ENCODE measurements around the gene YOD1.
A peak's percentile ranks its signal among the peaks of the same experiment; 100 is the strongest.

The YOD1 gene

DNA sequence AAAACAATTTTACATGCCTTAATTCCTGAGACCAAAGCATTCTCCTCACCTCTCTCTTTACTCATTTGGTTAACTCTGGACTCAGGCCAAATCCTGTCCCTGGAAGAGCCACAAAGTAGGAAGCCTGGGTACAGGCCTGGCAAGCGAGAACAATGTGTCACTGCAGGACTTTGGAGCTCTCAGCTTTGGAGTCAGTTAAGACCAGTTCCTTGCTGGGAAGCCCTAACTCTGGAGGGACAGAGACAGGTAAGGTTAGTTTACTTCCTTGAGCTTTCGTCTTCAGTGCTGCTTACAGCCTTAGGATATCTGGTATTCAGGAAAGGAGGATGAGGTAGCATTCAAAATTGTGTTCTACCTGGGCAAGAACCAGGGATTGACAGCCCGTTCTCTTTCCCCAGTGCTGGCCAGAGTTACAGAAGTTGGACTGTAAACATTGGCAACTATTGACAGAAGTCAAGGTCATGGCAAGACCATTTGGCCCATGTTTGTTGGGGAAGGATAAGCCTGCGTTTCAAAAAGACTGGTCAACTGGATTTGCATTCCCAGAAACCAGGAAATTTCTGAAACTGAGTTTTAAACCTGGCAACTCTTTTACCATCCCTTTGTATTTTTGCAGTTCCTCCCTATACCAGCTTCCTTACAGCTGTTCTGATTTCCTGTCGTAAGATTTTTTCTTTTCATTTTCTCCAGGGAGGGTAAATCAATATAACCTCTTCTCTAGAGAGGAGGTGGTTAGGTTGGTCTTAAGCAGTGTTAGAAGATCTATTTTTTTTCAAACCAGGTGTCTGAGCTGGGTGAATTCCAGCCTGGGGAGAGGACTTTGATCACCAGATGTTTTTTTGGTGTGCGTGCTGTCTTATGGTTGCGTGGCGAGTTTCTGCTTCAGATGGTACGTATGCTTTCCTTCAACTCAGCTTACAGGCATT lies 38.0 kb upstream of the YOD1 start, which contains the start of gene C4BPB:
TSS of gene C4BPB (plus strand) at position 160 of the 926 bp plus-strand sequence. CDS start at position 832, 672 bp downstream.
- Histone ChIP-seq H3K9ac (ENCODE audit: low read length) (no peak within 1 kb of the TSS), H3K56ac (ENCODE audit: low read length) (no peak within 1 kb of the TSS), H3K23ac (ENCODE audit: low read length) (no peak within 1 kb of the TSS), H3K4me3 (ENCODE audit: low read length) (no peak within 1 kb of the TSS), H3K79me1 (ENCODE audit: low read length) (no peaks in the 10 kb centered on the region), H4K8ac (ENCODE audit: low read depth, low read length) (no peak within 1 kb of the TSS), H2BK15ac (replicated peaks; ENCODE audit: low read depth) (no peak within 1 kb of the TSS), H3K4me2 (ENCODE audit: low read length) (no peak within 1 kb of the TSS), H3K4ac (ENCODE audit: low read depth, low read length) (no peak within 1 kb of the TSS), H2BK5ac (ENCODE audit: low read length) (peak within 1 kb of the TSS; percentile 31), H4K5ac (ENCODE audit: low read length) (peak within 1 kb of the TSS; percentile 34), H3K27me3 (ENCODE audit: insufficient read depth, low read length, poor library complexity) (no peaks in the 10 kb centered on the region), H2BK120ac (ENCODE audit: low read depth, low read length) (no peak within 1 kb of the TSS), H2AK5ac (ENCODE audit: low read length) (no peak within 1 kb of the TSS), H3K79me2 (ENCODE audit: control insufficient read depth, insufficient read depth, low read length) (no peaks in the 10 kb centered on the region), H3K27ac (ENCODE audit: low read depth, low read length) (no peak within 1 kb of the TSS), H3K4me1 (ENCODE audit: control insufficient read depth, low read depth, low read length) (peaks cover 2% of the 10 kb centered on the region), H3K36me3 (ENCODE audit: control insufficient read depth, insufficient read depth, low read length) (no peaks in the 10 kb centered on the region), H3K18ac (ENCODE audit: low read length) (no peak within 1 kb of the TSS)
- WGBS (ENCODE audit: extremely low coverage, insufficient coverage, low lambda C conversion rate): no CpG with 5 or more reads among the region's 9 CpGs
- DNase-seq: peak; percentile 45

DNA sequence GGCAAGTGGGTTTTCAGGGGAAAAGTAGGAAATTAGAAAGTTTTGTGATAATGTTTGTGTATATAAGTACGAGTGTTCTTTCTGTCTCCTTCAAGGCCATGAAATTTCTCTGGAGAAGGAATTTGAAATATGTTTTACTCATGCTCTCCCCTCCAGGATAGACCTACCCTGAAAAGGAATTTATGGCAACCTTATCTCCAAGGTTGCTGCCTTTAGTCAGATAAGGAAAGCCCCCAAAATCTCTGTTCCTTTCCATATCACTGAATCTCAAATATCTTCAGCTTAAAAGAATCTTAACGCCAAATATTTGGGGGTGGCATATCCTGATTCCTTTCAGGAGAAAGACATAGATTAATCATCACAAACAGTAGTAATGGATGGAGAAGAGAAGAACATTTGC lies 37.2 kb upstream of the YOD1 start:
- Histone ChIP-seq H3K4me1 (ENCODE audit: control insufficient read depth, low read depth, low read length) (peaks cover 2% of the 10 kb centered on the region), H3K4me3 (ENCODE audit: low read length) (no peak overlapping the region), H4K8ac (ENCODE audit: low read depth, low read length) (no peak overlapping the region), H3K23ac (ENCODE audit: low read length) (no peak overlapping the region), H3K9ac (ENCODE audit: low read length) (no peak overlapping the region), H3K4me2 (ENCODE audit: low read length) (no peak overlapping the region), H3K4ac (ENCODE audit: low read depth, low read length) (no peak overlapping the region), H3K27me3 (ENCODE audit: insufficient read depth, low read length, poor library complexity) (no peaks in the 10 kb centered on the region), H3K56ac (ENCODE audit: low read length) (no peak overlapping the region), H3K18ac (ENCODE audit: low read length) (no peak overlapping the region), H2BK120ac (ENCODE audit: low read depth, low read length) (no peak overlapping the region), H3K27ac (ENCODE audit: low read depth, low read length) (no peak overlapping the region), H3K79me1 (ENCODE audit: low read length) (no peaks in the 10 kb centered on the region), H2BK5ac (ENCODE audit: low read length) (no peak overlapping the region), H2BK15ac (replicated peaks; ENCODE audit: low read depth) (no peak overlapping the region), H2AK5ac (ENCODE audit: low read length) (no peak overlapping the region), H3K36me3 (ENCODE audit: control insufficient read depth, insufficient read depth, low read length) (no peaks in the 10 kb centered on the region), H3K79me2 (ENCODE audit: control insufficient read depth, insufficient read depth, low read length) (no peaks in the 10 kb centered on the region), H4K5ac (ENCODE audit: low read length) (no peak overlapping the region)
- 100% methylated on average over 1 of the region's 2 CpGs for WGBS (ENCODE audit: extremely low coverage, insufficient coverage, low lambda C conversion rate)
- peak; percentile 66 for DNase-seq

DNA sequence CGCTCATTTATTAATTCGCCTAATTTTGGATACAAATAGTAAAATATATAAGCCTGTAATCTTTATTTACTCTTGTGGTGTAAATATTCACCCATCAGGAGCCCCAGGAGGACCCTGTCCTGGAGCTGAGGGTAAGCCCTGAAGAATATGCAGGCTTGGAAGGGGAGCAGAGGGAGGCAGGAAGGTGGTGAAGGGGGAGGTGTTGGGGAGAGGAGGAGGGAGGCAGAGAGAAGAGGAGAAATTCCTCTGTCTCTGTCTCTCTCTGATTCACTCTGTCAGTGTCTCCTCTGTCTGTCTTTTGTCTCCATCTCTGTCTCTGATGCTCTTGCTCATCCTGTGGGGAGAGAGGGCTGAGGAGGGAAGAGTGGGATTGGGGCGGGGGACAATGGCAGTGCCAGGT lies 34.9 kb upstream of the YOD1 start:
- no CpG with 5 or more reads among the region's 3 CpGs for WGBS (ENCODE audit: extremely low coverage, insufficient coverage, low lambda C conversion rate)
- Histone ChIP-seq H3K56ac (ENCODE audit: low read length) (no peak overlapping the region), H3K4me1 (ENCODE audit: control insufficient read depth, low read depth, low read length) (peaks cover 2% of the 10 kb centered on the region), H3K27me3 (ENCODE audit: insufficient read depth, low read length, poor library complexity) (no peaks in the 10 kb centered on the region), H3K4me2 (ENCODE audit: low read length) (no peak overlapping the region), H3K18ac (ENCODE audit: low read length) (no peak overlapping the region), H4K8ac (ENCODE audit: low read depth, low read length) (no peak overlapping the region), H2AK5ac (ENCODE audit: low read length) (no peak overlapping the region), H3K9ac (ENCODE audit: low read length) (no peak overlapping the region), H3K79me1 (ENCODE audit: low read length) (no peaks in the 10 kb centered on the region), H3K79me2 (ENCODE audit: control insufficient read depth, insufficient read depth, low read length) (no peaks in the 10 kb centered on the region), H3K4ac (ENCODE audit: low read depth, low read length) (no peak overlapping the region), H3K36me3 (ENCODE audit: control insufficient read depth, insufficient read depth, low read length) (no peaks in the 10 kb centered on the region), H2BK5ac (ENCODE audit: low read length) (no peak overlapping the region), H2BK15ac (replicated peaks; ENCODE audit: low read depth) (no peak overlapping the region), H3K27ac (ENCODE audit: low read depth, low read length) (no peak overlapping the region), H2BK120ac (ENCODE audit: low read depth, low read length) (no peak overlapping the region), H3K4me3 (ENCODE audit: low read length) (no peak overlapping the region), H4K5ac (ENCODE audit: low read length) (no peak overlapping the region), H3K23ac (ENCODE audit: low read length) (no peak overlapping the region)
- peak; percentile 10 for DNase-seq

DNA sequence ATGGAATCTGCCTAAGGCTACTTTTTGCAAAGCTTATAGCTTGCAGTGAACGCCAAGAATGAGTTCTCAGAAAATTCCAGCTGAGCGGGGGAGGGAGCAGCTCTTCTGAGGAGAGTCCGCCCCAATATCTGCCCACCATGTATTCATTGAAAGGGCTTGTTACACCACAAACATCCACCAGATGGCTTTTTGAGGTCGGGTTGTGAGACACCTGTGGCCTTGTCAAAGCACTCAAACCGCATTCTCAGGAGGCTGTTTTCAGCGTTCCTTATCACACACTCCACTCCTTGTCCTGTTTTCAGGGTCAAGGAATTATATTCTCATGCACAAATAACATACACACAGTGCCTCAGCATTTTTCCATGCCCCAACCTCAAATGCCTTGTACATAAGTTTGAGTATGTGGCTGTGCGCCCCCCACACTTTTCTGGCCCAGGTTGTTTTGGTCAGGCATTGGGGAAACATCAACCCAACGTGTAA lies 33.7 kb upstream of the YOD1 start:
- no CpG with 5 or more reads among the region's 8 CpGs for WGBS (ENCODE audit: extremely low coverage, insufficient coverage, low lambda C conversion rate)
- no peak overlapping the region for H2AK5ac ChIP-seq (ENCODE audit: low read length)
- no peak overlapping the region for H3K4me3 ChIP-seq (ENCODE audit: low read length)
- no peak overlapping the region for H3K23ac ChIP-seq (ENCODE audit: low read length)
- no peaks in the 10 kb centered on the region for H3K79me2 ChIP-seq (ENCODE audit: control insufficient read depth, insufficient read depth, low read length)
- no peaks in the 10 kb centered on the region for H3K27me3 ChIP-seq (ENCODE audit: insufficient read depth, low read length, poor library complexity)
- H4K8ac ChIP-seq (ENCODE audit: low read depth, low read length): no peak overlapping the region
- H2BK120ac ChIP-seq (ENCODE audit: low read depth, low read length): no peak overlapping the region
- no peak overlapping the region for H3K4ac ChIP-seq (ENCODE audit: low read depth, low read length)
- peak; percentile 91 for DNase-seq
- no peak overlapping the region for H3K27ac ChIP-seq (ENCODE audit: low read depth, low read length)
- H4K5ac ChIP-seq (ENCODE audit: low read length): no peak overlapping the region
- H2BK5ac ChIP-seq (ENCODE audit: low read length): no peak overlapping the region
- no peak overlapping the region for H3K4me2 ChIP-seq (ENCODE audit: low read length)
- peaks cover 2% of the 10 kb centered on the region for H3K4me1 ChIP-seq (ENCODE audit: control insufficient read depth, low read depth, low read length)
- no peak overlapping the region for H3K18ac ChIP-seq (ENCODE audit: low read length)
- no peaks in the 10 kb centered on the region for H3K36me3 ChIP-seq (ENCODE audit: control insufficient read depth, insufficient read depth, low read length)
- H3K9ac ChIP-seq (ENCODE audit: low read length): no peak overlapping the region
- no peak overlapping the region for H3K56ac ChIP-seq (ENCODE audit: low read length)
- H2BK15ac ChIP-seq (replicated peaks; ENCODE audit: low read depth): no peak overlapping the region
- H3K79me1 ChIP-seq (ENCODE audit: low read length): no peaks in the 10 kb centered on the region

DNA sequence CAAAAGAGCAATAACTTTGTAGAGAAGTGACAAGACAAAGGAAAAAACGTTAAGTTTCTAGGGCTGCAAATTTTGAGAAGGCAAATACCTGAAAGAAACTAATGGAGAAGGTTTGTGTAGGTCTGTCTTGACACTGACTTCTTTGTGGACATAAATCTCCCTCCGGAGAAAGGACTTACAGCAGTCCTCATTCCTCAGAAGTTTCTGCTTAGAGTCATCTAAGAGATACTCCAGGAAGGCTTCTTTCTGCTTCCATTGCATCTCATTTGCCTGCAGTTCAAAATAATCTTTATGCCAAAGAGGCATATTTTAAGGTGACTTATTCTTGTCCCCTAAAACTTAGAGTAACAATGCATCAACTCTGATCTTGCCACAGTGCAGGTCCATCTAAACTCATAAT lies 33.2 kb upstream of the YOD1 start:
- Histone ChIP-seq H2BK5ac (ENCODE audit: low read length) (no peak overlapping the region), H3K79me2 (ENCODE audit: control insufficient read depth, insufficient read depth, low read length) (no peaks in the 10 kb centered on the region), H3K4me1 (ENCODE audit: control insufficient read depth, low read depth, low read length) (peaks cover 2% of the 10 kb centered on the region), H3K36me3 (ENCODE audit: control insufficient read depth, insufficient read depth, low read length) (no peaks in the 10 kb centered on the region), H3K9ac (ENCODE audit: low read length) (no peak overlapping the region), H3K23ac (ENCODE audit: low read length) (no peak overlapping the region), H3K79me1 (ENCODE audit: low read length) (no peaks in the 10 kb centered on the region), H3K27me3 (ENCODE audit: insufficient read depth, low read length, poor library complexity) (no peaks in the 10 kb centered on the region), H4K5ac (ENCODE audit: low read length) (no peak overlapping the region), H3K27ac (ENCODE audit: low read depth, low read length) (no peak overlapping the region), H2BK120ac (ENCODE audit: low read depth, low read length) (no peak overlapping the region), H3K18ac (ENCODE audit: low read length) (no peak overlapping the region), H3K56ac (ENCODE audit: low read length) (no peak overlapping the region), H3K4ac (ENCODE audit: low read depth, low read length) (no peak overlapping the region), H2AK5ac (ENCODE audit: low read length) (no peak overlapping the region), H4K8ac (ENCODE audit: low read depth, low read length) (no peak overlapping the region), H2BK15ac (replicated peaks; ENCODE audit: low read depth) (no peak overlapping the region), H3K4me3 (ENCODE audit: low read length) (no peak overlapping the region), H3K4me2 (ENCODE audit: low read length) (no peak overlapping the region)
- no peak for DNase-seq
- no CpG with 5 or more reads among the region's 2 CpGs for WGBS (ENCODE audit: extremely low coverage, insufficient coverage, low lambda C conversion rate)

Data from mesendoderm (in vitro differentiated cells).